Stimulated activated CD4-positive, alpha-beta T cell treated with anti-CD3 and anti-CD28 coated beads, Interleukin-15, amount 100 ng/mL, for 48 hours (primary cell): ENCODE results near the gene GAS7.
"Not testable (repeated sequence)": the region's sequence is repeated elsewhere in the genome, so short reads cannot be mapped to it uniquely, and the experiment has no call there.

Source experiments
- DNase-seq, 2 donors: peaks; one replicate each; pipeline ENCODE4 v3.0.0-alpha.2; 2020; ENCODE audit warnings: low read depth in 2 of 2

The GAS7 gene

DNA sequence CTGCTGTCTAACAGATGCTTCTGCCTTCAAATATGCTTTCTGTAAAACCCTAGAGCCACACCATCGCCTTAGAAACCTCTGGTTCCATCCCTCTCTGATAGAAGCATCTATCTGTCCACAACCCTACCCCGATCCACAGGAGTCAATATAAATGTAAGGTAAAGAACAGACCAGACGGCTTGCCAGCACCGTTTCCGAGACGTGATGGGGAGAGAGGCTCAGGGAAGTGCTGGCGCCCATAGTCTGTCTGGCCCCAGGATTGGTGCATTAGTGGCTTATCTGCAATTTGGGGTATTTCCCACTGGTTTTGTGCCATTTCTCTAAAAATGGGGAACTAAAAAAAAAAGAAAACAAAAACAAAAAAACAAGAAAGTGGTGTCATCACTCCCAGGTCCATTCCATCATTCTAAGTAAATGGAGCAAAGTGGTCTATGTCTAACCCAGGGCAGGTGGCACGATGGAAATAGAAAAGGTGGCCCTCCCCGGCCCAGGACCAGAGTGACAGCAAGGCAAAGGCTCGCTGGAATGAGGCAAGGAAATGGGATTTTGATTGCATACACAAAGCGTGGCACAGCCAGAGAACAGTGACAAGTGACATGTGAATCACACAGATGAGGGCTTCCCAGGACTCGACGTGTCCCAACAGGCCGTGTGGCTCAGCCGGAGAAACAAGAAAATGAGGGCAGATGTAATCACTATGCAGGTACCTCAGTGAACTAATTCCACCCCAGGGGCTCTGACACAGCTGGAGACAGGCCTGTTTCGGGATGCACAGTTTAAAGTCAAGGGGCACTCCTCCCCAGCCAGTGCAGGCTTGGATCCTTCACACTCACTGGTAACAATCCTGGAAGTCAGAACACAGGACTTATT, 125.6 kb downstream of the GAS7 start:
- DNase-seq = no peak

DNA sequence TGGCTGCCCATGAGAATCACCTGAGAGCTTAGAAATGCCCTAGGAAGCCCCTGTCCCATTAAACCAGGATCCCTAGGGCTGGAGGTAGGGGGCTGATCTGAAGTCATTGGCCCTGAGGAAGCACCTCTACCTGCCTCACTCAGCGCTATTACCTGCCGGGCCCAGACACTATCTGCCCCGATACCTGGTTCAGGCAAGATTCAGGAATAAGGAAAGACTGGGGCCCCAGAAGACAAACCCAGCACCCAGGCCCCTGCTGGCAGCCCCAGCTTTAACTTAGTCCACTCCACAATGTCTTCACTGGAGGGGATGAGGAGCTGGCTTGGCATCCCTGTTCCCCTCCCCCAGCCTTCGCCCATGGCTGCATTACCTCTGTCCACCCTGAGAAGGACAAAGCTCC, 126.3 kb downstream of the GAS7 start:
- DNase-seq = no peak

DNA sequence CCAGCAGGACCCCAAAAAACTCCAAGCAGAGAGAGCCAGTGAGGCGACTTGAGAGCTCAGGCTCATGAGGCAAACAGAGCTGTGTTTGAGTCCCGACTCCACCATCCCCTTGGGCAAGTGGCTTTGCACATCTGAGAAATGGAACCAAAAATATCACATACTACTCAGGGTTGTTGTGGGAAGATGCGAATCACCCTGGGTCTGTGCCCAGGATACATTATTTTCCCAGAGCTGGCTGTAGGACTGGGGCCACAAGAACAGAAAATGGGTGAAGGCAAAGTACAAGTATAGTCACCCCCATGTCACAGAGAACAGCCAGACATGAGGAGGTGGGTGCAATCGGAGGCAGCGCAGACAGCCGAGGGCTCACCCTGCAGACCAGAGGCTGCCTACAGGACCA, 127.3 kb downstream of the GAS7 start:
- DNase-seq = no peak

DNA sequence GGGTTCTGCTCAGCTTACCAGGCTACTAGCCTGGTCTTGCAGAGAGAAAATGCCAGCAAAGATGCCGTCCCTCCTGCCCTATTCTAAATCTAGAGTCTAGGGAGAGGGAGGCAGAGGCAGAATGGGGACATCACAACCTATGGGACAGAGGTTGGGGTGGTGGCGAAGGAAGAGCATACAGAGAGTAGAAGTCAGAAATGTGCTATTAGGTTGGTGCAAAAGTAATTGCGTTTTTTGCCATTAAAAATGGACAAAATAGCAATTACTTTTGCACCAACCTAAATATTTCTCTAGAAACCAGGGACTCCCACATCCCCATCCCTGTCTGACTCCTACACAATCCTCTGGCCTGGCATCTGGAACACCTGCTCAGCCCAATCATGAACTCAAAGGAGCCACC, 127.7 kb downstream of the GAS7 start:
- DNase-seq = no peak

DNA sequence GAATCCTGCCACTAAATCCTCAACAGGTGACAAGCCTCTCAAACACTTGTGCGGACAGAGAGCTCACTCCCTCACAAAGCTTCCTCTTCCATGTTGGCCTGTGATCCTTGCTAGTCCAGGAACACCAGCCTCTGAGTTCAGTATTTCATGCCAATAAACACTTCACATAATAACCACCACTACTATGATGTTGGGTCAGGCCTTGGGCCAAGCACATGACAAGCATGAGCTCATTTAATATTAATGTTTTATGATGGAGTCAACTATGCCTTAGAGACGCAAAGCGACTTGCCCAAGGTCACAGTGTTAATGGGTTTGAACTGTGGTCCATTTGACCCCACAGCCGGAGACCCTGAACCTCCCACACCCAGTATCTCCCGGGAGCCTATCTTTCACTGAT, 129.1 kb downstream of the GAS7 start:
- no peak for DNase-seq

DNA sequence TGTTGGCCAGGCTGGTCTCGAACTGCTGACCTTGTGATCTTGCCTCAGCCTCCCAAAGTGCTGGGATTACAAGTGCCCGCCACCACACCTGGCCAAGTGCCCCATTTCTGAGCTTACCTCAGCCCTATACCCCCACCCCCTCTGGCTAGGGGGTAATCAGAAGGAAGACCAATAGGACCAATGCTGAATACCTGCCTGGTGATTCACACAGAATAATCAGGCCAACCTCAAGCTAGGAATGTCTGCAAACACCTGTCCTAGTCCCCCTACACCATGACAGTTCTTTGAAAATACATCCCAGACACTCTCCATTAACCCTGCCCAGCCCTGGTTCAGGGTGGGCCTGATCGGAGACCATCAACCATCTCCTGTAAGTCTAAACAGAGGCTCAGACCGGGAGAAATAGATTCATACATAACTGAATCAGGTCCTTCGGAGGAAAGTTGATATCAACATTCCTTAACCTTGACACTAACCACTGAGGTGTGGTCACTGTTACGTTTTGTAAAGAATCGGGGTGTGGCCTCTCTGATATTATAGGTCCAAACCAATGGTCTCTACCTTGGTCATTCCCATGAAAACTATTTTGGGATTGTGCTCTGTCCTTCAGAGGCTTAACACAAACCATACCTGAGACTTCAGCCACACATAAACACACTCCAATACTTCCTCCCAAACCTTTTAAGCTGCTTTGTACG, 130.8 kb downstream of the GAS7 start:
- no peak for DNase-seq

DNA sequence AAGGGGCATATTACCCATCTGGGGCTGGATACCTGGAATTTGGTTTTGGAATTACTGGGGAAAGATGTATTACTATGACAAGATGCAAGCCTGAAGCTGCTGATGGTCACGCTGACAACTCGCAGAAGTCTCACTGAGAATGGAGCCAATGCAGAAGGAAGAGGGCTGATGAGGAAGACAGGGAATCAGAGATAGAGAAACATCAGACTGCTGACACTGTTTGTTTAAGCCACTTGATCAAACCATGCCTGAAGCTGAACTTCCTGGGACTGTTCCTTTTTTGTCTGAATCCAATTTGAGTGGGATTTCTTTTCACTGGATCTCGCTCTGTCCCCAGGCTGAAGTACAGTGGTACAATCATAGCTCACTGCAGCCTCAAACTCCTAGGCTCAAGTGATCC, 133.9 kb downstream of the GAS7 start:
- DNase-seq = no peak

DNA sequence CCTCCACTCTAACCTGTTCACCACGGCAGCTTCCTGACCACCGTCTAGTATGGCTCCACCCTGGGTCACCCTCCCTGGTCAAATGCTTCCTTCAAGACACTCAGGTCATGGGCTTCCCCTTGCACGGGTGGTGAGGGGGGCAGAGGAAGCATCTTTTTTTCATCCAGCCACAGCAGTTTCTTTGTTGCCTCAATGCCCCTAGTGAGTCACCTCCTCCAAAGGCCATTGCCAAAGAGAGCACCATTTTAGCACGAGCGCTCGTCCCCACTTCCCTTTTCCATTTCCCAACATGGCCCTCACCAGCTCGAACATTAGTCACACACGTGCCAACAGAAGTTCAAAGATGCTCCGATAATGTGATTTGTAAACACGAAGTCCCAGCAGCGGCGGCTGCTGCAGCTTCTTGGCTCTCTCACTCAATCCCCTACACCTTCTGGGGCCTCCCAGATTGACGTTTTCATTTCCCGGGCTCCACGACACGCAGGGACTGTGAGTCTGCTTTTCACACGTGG, 134.6 kb downstream of the GAS7 start:
- DNase-seq = no peak

DNA sequence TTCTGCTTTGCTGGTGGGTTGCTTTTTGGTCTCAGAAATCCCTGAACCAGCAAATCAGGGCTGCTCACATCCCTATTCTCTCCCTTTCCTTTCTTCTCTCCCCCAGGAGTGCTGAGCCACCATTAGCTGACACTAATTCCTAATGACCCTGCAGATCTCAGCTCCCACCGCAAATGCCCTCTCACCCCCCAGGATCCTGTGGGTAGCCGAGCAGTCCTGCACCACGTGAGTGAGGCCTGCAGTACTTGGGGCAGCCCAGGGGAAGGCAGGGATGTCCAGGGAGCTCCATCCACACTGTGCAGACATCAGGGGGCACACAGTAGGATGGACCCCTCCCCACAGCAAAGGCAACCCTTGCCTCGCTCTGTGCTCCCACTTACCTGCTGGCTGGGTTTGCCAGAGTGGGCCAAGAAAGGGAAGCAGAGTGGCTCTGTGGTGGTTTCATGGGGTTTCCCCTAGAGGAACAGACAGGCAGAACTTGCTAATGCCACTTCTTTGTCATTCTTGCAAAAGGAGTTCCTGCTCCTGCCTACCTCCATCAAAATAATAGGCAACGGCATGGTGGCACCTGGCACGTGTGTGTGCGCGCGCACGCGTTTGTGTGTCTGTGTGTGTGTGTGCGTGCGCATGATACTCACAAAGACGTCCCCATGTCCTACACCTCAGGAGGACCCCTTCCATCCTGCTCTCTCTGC, 135.6 kb downstream of the GAS7 start:
- DNase-seq = no peak

DNA sequence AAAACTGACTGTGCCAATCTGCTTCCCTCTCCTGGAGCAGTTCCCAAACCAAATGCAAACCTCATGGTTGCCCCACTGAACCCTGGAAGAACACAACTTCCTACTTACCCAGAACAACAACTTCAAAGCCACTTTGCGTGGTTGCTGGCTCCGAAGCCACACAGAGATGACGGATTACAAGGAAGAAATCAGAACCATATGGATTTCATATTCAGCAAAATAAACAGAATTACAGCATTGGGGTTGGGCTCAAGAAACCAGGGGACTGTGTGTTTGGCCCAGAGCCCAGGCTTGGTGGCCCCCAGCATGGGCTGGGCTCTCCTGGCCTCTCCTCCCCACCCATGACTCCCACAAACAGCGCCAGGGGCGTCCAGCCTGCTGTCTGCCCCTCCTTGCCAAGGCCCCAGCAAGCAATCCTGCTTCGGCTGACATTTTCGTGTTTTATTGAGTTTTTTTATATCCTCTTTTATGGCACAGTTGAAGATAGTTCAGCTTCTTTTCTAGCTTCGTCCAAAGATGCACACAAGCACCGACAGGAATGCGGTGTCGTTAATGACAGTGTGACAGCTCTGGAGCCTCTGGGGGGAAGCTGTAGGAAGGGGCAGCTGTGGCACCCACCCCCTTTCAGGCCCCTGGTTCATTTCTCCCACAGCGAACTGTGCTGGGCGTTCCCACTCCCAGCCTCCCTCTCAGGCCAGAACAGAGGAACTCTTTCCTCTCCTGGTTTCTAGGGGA, 137.1 kb downstream of the GAS7 start:
- DNase-seq = no peak

DNA sequence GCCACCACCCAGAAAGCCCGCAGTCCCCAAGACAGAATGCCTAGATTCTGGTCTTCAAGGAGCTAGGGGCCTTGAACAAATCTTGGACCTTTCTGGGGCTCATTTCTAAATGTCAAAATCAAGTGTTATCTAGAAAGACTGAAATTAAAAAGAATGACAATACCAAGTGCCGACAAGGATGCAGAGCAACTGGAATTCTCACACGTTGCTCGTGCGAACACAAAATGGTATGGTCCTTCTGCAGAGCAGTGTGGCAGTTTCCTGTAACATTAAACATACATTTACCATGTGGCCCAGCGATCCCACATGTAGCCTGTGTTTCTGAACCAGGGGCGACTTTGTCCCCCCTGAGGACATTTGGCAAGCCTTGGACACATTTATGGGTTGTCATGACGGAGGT, 137.9 kb downstream of the GAS7 start:
- no peak for DNase-seq

DNA sequence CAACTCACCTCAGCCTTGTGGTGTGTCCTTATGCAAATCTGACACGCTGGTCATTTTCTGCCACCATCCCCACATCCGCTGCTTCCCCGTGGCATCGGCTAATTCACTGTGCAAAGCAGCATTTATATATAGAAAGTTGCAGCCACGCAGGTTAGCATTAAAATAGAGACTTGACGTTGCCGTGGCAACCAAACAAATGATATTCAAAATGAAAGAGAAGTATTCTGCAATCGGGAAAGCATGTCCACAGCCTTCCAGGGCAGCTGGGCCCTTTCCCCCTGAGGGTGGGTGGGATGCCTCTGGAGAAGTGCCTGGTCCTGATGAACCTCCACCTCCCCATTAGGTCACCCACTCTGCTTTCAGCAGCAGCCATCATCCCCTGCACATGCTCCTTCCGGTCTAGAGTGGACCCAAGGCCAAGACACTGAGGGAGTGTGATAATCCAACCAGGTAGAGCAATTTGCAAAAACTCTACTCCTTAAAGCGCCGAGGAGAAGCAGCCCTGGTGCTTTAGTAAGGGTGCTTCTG, 138.7 kb downstream of the GAS7 start:
- DNase-seq = no peak

DNA sequence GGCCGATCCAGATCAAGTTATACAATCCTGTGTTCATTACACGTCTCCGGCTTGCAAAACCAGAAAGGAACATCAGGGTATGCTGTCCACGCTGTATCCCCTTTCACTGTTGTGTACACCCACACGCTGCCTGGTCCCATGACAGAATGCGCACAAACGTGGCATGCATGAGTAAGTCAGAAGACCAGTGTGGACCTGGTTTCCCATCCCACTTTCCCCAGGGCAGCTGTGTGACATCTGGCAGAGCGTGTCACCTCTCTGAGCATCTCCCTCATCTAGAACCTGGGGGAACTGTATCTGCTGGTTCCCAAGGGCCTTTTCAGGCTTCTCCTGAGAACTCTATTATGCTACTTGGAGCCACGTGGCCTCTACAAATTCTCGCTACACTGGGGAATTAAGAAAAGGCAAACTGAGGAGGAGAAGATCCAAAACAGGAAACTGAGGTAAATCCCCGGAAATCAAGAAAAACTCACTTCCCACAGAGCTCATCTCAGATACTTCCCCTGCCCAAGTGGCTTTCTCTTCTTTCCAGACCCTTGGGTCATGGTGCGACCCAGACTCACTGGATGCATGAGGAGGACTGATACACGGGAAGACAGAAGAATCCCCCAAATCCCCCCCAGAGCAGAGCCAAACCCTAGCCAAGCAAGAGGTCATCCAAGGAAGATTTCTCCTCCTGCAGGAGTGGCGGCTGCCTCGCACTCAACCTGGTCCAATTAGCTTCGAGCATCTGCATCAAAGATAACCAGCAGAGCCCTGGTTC, 139.3 kb downstream of the GAS7 start:
- no peak for DNase-seq

DNA sequence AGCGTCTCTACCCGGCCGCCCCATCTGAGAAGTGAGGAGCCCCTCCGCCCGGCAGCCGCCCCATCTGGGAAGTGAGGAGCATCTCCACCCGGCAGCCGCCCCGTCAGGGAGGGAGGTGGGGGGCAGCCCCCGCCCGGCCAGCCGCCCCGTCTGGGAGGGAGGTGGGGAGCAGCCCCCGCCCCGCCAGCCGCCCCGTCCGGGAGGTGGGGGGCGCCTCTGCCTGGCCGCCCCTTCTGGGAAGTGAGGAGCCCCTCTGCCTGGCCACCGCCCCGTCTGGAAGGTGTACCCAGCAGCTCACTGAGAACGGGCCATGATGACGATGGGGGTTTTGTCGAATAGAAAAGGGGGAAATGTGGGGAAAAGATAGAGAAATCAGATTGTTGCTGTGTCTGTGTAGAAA, 140.9 kb downstream of the GAS7 start:
- DNase-seq = not testable (repeated sequence)

DNA sequence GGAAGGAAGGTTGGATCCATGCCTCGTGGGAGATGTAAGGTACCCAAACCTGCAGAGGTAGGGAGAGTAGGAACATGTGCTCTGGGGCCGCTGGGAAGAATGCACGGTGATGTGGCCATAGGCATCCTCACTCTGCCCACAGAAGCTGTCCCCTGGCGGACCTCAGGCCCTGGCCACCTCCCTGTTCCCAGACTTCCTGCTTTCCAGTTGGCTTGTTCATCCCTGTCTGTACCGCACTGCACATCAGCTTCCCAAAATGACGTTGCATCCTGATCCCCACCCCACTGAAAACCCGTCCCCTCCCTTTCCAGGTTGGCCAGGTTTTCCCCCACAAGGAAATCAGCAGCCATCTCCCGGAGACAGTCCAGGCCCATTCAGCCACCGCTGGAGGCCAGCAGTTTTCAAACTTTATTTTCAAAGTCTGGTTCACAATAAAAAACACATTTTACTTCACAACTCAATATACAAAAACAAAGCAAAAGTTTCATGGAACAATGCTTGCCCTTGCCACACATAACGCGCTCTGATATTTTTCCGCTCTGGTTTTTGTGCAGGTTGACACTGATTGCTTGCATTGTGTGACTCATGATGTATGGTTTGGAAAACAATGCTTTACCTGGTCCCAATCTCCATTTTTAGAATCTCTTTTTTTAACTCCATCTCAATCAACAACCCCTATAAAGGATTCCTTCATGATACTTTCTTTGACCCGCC, 143.0 kb downstream of the GAS7 start:
- DNase-seq = no peak

DNA sequence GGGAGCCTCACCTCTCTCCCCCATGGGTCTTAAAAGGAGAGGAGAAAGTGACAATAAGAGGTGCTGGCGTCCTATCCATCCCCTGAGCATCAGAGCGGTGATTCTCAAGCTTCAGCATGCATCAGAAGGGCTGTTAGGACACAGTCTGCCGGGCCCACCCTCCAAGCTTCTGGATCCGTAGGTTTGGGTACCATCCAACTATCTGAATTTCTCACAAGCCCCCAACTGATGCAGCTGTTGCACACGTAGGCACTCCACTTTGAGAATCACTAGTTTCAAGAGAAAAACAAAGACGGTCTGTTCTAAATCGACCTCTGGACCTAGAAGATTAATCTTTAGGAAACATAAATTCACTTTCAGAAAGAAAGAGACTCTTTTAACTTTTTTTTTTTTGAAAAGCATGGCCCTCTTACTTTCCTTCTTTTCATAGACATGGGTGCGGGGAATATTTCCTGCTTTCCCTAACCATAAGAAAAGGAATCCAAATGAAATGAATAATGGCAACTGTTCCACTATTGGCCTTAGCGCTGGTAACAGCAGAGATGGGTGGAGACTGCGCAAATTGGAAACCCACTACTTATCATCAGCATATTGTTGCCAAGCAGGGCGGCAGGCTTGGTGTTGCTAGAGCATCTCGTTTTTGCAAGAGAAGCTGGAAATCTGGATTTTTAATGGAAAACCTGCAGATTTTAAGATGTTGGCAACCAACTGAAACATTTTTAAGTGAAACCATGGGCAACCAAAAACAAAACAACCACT, 144.4 kb downstream of the GAS7 start:
- no peak for DNase-seq

DNA sequence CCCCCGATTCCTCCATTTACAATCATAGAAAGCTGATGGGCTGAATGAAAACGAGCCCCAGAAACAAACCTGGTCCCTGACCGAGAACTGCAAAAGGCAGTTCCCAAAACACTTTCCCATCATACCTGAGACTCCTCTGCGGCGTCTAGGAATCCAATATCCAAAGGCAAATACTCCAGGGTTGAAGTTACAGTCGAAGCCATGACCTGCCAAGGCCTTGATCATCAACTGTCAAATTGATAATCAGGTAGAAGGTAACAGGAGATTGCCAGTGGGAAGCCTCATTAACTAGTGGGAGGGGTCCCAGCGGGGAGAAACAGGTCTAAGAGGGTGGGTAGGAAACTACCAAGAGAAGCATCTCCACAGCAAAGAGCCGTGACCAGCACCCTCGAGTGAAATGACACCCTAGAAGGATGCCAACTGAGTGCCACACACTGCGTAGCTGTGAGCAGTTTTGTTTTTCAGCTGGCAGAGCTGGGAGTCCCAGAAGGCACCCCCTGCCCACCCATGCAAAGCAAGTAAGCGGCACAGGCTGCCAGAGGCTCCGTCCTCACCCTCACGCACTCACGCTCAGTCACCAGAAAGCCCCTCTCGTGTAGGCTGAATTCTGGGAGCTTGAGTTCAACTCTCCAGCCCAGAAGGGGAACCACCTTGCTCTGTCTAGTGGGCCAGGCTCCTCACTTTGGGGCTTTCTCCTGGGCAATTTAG, 146.1 kb downstream of the GAS7 start:
- no peak for DNase-seq

DNA sequence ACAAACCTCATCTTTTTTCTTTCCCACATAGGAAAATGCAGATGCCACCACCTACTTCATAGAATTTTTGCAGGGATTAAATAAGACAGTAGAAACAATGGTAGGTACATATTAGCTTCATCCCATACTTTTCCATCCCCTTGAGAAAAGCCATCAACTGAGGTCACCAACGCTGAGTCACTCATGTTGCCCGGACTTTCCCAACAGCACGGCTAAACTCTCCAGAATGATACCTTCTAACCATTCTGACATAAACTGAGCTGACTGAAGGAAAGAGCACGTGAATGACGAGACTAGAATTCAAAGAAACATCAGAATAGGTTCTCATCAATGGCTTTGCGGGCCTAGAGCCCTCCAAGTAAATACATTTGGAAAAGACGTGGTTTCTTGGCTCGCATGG, 147.3 kb downstream of the GAS7 start:
- no peak for DNase-seq

DNA sequence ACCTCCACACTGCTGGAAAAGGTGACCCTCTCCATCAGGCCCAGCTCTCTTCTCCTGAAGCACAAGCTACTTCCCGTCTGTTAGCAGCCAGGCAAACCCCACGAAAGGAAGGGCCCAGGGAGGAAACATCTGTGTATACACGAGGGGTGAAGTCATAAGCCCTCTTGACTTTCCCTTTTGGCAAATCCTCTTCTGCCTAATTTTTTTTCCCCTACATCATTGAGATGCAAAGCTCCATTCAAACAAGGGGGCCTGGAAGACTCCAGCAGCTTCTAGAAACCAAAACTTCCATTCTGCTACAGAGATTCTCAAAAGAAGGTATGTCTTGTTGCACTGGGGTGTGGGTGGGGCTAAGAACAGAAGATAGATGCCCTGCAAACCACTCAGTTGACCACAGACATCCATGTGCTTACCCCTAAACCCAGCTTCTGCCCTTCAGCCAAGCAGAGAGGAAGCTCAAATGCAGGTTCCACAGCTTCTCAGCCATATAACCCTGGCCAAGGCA, 147.8 kb downstream of the GAS7 start:
- no peak for DNase-seq
